Stimulated activated CD8-positive, alpha-beta memory T cell treated with anti-CD3 and anti-CD28 coated beads, Interleukin-2, amount 100 ng/mL, for 1 hour (primary cell): ENCODE results near the gene PTPRZ1.

Source experiments
- DNase-seq, 2 donors: peaks; one replicate each; pipeline ENCODE4 v3.0.0-alpha.2; 2020; ENCODE audit warnings: low read depth in 2 of 2

PTPRZ1 gene

GRCh38 chr7:121872831-121873288 lies at the start of gene PTPRZ1:
TSS of gene PTPRZ1 (plus strand) at chr7:121873161. CDS start at chr7:121873500, 339 bp downstream.
- DNase-seq: no peak

GRCh38 chr7:121824276-121824675 lies 48.7 kb upstream of the PTPRZ1 start:
- DNase-seq: no peak

- DNase-seq: no peak
Observed at GRCh38 chr7:121831351-121831750, 41.6 kb upstream of the PTPRZ1 start.

- no peak for DNase-seq
Observed at GRCh38 chr7:121831801-121832200, 41.2 kb upstream of the PTPRZ1 start.

- no peak for DNase-seq
Observed at GRCh38 chr7:121832347-121832746, 40.6 kb upstream of the PTPRZ1 start.

DNA sequence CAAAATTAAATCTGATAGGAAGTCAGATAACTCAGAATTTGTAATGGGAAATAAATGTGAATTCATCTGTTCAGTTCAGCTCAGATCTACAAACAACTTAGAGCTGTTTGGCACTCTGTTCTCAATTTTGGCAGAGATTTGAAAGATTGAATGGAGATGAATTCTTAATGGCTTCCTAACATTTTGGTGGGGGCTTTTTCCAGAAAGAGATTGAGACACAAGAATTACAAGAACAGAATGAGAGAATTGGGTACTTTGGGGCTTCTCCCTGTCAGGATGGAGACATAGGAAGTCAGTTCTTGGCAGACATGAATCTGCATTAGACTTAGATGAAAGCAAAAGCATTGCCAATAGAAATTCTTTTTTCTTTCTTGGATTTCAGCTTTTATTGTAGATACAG lies 39.0 kb upstream of the PTPRZ1 start:
- no peak for DNase-seq

- DNase-seq: no peak
Observed at GRCh38 chr7:121837462-121837861, 35.5 kb upstream of the PTPRZ1 start.

DNA sequence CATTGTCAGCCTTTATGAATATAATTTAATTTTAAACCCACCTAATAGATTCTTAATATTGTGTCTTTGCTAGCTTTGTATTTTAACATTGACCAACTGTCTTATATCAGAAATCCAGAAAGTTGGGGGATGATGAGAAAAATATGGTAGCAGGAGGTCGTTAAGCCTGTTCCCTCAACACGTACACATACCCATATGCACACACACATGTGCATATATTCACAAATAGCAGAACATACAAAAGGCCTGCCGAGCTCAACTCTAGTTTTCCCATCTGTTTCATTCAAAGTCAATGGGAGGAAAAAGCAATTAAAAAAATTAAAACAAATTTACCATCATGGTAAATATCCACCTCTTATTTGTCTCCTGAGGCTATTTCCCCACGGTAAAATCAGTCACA lies 25.9 kb upstream of the PTPRZ1 start:
- no peak for DNase-seq

GRCh38 chr7:121853307-121853706 lies 19.7 kb upstream of the PTPRZ1 start:
- DNase-seq: no peak

DNA sequence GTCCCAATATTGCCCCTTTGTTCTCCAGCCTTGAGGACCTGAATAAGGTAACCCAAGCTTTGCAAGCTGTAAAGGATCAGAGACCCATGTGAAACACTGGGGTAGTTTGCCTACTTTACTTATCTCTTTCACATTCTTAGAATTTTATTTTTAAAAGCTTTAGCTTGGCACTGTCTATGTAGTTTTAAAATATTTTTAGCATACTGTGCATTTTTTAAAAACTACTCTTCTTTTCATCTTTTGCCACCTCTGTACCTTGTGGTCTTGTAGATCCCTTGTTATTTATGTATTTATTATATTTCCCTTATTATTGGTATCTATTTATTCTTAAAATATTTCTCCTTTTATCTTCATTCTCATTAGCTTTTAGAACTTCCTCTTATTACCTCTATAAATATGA lies 12.0 kb upstream of the PTPRZ1 start:
- no peak for DNase-seq

DNA sequence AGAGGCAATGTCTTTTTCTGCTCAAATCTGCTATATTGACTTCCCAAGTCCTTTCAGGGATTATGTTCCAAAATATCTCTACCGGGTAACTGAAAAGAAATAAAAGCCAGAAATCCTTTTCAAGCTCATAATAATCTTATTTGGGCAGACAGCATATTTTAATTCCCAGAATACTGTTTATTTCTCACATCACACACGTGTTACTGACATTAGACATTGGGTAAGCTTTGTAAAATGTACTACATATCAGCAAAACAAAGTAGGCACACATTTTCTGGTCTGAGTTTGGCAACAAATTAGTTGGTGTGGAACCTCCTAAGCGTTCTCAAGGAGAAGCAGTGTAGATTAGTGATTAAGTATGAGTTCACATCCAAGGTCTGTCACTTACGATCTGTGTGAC lies 10.4 kb upstream of the PTPRZ1 start:
- no peak for DNase-seq

DNA sequence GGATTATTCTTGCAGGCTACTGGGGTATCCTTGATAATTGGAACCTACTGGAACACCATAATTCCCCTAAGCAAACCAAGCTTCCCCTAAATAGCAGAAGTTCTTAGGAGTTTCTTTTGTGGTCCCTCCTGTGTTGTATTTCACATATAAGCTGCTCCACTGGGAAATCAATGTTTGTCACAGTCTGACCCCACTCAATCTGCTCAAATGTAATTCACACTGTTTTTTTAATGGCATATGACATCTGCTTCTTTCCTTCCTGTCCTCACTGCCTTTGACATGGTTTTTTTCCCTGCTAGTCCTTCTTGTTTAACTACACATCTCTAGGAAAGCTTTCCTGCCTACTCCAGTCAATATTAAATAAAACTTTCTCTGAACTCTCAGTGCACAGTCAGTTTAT lies 1.8 kb upstream of the PTPRZ1 start:
- DNase-seq: no peak

DNA sequence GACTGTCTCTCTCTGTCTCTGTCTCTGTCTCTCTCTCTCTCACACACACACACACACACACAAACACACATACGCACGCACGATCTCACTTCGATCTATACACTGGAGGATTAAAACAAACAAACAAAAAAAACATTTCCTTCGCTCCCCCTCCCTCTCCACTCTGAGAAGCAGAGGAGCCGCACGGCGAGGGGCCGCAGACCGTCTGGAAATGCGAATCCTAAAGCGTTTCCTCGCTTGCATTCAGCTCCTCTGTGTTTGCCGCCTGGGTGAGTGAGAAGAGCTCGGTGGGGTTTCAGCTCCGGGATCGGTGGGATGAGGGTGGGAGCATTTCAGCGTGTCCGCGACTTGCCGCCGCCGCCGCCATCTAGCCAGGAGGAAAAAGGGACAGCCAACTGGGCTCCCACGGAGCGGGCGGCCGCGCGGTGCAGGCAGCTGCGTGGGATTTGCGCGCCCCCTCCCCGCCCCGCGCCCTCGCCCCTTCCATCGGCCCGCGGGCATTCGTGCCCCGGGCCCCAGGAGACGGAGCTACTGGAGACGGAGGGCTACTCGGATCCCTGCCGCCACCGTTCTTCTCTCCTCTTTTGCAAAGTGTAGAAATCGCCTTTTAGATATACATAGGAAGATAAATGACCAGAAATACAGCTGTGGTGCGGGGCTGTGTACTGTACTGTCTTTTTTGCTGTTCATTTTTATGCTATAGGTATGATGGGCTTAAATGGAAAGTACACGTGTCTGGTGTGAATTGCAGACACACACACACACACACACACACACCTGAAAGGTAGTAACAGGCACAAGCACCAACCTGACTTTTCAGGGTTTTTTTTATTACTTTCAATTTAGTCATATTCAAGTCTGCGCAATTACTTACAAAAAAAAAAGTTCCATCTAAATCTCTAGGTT lies 581 bp downstream of the PTPRZ1 start:
- no peak for DNase-seq

- DNase-seq: no peak
Observed at GRCh38 chr7:121874298-121874697, 1.3 kb downstream of the PTPRZ1 start.

- no peak for DNase-seq
Observed at GRCh38 chr7:121875203-121875602, 2.2 kb downstream of the PTPRZ1 start.

DNA sequence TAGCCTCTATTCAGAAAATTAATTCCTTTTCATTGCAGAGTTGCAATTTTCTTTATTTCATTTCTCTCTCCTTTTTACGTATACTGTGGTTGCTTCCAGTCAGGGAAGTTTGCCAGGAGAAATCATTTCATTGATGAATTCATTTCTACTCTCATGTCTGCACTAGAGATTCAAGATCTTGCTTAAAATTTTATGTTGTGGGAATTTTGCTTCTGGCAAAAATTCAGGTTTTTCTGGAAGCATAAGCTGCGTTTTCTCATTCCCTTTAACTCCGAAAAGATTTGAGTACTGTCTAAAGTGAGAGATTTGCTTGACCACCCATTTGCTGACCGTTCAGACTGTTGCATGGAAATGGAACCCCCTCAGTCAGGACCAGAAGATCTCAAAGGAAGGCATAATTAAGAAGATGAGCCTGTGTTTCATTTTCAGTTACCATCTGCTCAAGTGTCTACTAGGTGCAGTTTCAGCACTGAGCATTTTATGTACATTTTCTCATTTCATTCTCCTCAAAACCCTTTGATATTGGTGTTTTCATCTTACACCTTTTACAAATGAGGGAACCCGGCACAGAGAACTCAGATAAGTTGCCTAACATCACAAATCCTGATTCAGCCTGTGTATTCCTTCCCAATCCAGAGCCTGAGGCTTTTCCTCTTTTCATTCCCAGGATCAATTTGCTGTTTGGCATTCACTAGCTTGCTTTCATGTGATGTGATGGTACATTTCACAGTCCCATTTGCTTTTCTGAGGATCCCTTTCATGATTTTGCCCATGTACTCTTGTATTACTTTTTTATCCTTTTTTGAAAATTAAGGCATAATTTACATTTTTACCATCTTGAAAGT lies 3.9 kb downstream of the PTPRZ1 start:
- DNase-seq: no peak

DNA sequence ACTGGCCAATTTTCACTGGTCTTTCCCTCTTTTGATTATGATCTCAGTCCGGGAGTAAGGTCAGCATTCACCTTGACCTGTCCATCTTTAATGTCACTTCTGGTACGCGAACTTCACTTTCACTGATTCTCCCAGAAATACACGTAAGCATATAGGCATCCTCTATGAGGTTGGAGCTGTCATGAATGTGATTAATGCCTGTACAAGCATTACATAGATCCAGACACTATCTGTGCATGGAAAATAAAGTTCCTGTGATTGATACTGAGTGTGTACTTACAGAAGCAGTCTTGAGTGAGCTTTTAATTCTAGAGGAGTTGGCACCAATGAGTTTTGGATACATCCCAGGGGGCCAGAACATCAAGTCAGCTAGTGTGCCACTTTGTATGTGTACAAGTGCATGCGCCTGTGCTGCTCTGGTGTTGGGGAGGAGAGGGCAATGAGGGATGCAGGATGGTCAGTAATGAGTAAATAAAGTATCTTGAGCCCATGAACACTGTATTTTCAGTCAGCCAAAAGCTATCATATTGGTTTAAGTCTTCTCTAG lies 6.0 kb downstream of the PTPRZ1 start:
- DNase-seq: no peak

- DNase-seq: no peak
Observed at GRCh38 chr7:121879544-121879943, 6.6 kb downstream of the PTPRZ1 start.

DNA sequence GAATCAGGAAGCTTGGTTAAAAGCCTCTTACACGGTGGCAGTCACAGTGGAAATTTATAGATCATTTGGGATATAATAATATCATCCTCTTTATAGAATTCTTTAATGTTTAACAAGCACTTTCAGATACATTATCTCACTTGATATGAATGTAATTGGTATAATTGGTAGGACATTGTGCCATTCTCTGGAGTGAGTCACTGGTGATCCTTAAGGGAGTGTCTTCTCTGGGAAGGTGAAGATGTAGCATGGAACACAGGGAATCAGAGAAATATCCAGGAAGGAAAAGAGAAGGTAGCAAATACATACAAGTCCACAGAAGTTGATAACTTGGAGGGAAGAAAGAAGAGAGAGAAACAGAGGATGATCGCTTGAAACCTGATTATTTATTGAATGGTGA lies 9.8 kb downstream of the PTPRZ1 start:
- no peak for DNase-seq

DNA sequence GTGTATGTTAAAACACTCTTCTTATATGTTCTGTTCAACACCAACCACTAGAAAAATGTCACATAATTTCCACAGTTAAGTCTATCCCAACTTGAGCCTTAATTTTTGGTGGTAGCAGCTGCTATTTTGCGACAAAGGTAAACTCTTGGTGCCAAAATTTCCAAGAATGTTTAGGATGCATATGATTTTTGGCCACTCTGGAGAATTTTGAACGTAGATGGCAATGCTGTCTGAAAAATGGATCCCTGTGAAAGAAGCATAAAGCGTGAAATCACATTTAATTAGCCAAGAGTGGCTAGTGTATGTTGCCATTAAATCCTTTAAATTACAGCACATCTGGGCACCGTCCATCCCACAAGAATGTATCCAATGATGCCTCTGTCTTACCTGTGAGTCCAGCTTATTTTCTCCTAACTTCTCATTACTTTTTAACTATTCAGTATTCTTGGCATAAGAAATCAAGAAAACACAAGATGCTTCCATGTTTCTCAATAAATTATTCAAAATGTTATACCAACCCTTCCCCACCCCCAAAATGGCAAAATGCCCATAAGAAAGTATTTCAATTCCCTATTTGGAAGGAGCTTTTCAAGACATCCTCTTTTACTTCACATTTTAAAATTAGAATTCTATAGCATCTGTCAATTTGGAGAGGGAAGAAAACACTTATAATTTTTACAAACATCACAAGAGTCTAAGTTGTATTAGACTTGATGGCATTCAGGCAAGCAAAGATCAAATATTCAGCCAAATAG lies 12.4 kb downstream of the PTPRZ1 start:
- no peak for DNase-seq

GRCh38 chr7:121887634-121888033 lies 14.7 kb downstream of the PTPRZ1 start:
- no peak for DNase-seq

DNA sequence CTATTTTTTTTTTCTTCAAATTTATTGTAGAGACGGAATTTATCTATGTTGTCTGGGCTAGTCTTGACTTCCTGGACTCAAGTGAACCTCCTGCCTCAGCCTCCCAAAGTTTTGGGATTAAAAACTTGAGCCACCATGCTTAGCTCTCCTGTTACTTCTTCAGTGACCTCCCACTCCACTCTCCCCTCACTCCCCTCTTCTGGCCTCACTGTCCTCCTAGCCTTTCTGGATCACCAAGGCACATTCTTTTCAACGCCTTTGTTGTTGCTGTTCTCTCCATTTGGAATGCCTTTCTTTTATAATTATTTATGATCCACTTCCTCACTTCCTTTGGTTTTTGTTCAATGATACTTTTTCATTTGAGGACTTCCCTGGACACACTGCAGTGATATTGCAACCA lies 17.9 kb downstream of the PTPRZ1 start:
- DNase-seq: no peak
